MM.1S (cell line): ENCODE data around the gene ENC1.

Source experiments
- DNase-seq: peaks from one replicate; pipeline ENCODE4 v3.0.0-alpha.2; 2015
- H2AFZ ChIP-seq: fragments of 300-600 bp; sonication (generic); 2 replicates; pipeline ENCODE4 v1.6.0; 2016; ENCODE audit warnings: antibody characterized with exemption, low read length
- H3F3A ChIP-seq: fragments of 300-600 bp; sonication (generic); 2 replicates; pipeline ENCODE4 v1.6.1; 2016; ENCODE audit warnings: mild to moderate bottlenecking, antibody characterized with exemption, low read length, moderate library complexity, mixed read lengths; ENCODE audit not compliant: insufficient read depth
- H3K27ac ChIP-seq: fragments of 300-600 bp; sonication (generic); 2 replicates; pipeline ENCODE4 v1.5.1; 2016; ENCODE audit warnings: mild to moderate bottlenecking, low read length
- H3K27me3 ChIP-seq: fragments of 300-600 bp; sonication (generic); replicated peaks from 2 replicates; pipeline ENCODE4 v1.6.0; 2016; ENCODE audit warnings: low read length; ENCODE audit not compliant: insufficient read depth
- H3K36me3 ChIP-seq: fragments of 300-600 bp; sonication (generic); replicated peaks from 2 replicates; pipeline ENCODE4 v1.6.1; 2016; ENCODE audit warnings: mild to moderate bottlenecking, low read length, mixed read lengths; ENCODE audit not compliant: insufficient read depth
- H3K4me1 ChIP-seq: fragments of 300-600 bp; sonication (generic); 2 replicates; pipeline ENCODE4 v1.6.1; 2016; ENCODE audit warnings: low read length, mixed read lengths
- H3K4me2 ChIP-seq: fragments of 300-600 bp; sonication (generic); 2 replicates; pipeline ENCODE4 v1.6.0; 2016; ENCODE audit warnings: low read depth, low read length
- H3K4me3 ChIP-seq: fragments of 300-600 bp; sonication (generic); 2 replicates; pipeline ENCODE4 v1.5.1; 2016; ENCODE audit warnings: low read length, mixed read lengths
- H3K79me2 ChIP-seq: fragments of 300-600 bp; sonication (generic); 2 replicates; pipeline ENCODE4 v1.6.1; 2016; ENCODE audit warnings: mixed run types, low read length, mixed read lengths
- H3K9ac ChIP-seq: fragments of 300-600 bp; sonication (generic); 2 replicates; pipeline ENCODE4 v1.6.1; 2016; ENCODE audit warnings: low read length, mixed read lengths
- H3K9me2 ChIP-seq: fragments of 300-600 bp; sonication (generic); replicated peaks from 2 replicates; pipeline ENCODE4 v1.6.1; 2016; ENCODE audit warnings: mild to moderate bottlenecking, low read length, mixed read lengths; ENCODE audit not compliant: insufficient read depth
- H3K9me3 ChIP-seq: fragments of 300-600 bp; sonication (generic); replicated peaks from 2 replicates; pipeline ENCODE4 v1.6.1; 2016; ENCODE audit warnings: mild to moderate bottlenecking, low read length, mixed read lengths; ENCODE audit not compliant: insufficient read depth
- H4K20me1 ChIP-seq: fragments of 300-600 bp; sonication (generic); 2 replicates; pipeline ENCODE4 v1.6.1; 2016; ENCODE audit warnings: mild to moderate bottlenecking, low read length, moderate library complexity, mixed read lengths; ENCODE audit not compliant: insufficient read depth
- CTCF ChIP-seq: fragments of 300-600 bp; sonication (generic); IDR thresholded peaks from 2 replicates; pipeline ENCODE4 v1.5.1; 2016; ENCODE audit warnings: antibody characterized with exemption, low read length, mixed read lengths
- EZH2 ChIP-seq: fragments of 300-600 bp; sonication (generic); optimal IDR thresholded peaks from 2 replicates; pipeline ENCODE3; 2017; ENCODE audit warnings: low read depth, mild to moderate bottlenecking, antibody characterized with exemption, low read length, mixed read lengths
- EZH2phosphoT487 ChIP-seq: fragments of 300-600 bp; sonication (generic); IDR thresholded peaks from 2 replicates; pipeline ENCODE4 v1.6.1; 2018; ENCODE audit warnings: antibody characterized with exemption, low read length

The ENC1 gene

DNA sequence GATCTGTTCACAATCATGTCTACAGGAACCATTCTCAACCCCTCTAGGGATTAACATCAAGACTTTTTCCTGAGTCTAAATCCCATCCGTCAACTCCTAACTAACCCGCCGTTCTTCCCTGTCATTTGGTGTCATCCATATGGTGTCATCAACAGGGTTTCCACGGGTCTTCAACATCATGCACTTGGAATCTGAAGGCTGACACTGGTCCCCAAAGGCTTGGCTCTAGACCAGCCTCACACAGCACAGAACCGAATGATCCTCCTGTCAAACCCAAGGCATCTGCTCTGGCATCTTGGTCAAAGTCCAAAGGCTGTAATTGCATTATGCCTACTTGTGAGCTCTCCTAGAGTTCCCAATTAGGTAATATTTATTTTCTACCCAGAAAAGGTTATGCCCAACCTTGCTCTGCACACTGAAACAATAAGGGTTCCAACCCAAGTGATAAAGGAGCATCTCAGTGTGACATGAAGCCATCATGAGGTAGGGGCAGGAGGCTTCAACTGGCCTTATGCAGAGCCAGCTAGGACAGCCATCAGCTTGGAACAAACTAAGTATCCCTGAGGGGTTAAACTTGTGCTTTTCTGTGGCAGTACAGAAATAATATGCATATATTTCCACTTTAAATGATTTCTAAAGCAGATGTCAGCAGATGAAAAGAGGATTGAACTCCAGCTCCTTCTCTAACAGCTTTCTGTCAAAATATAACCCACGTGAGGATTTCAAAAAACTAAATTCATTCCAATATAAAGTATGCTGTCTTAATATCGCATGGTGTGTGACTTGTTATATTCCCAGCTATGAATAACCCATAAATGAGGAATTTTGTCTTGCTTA lies 13.9 kb downstream of the ENC1 start:
- H3F3A ChIP-seq = no peaks in the 10 kb centered on the region
- no peaks in the 10 kb centered on the region for H3K4me1 ChIP-seq
- no peaks in the 10 kb centered on the region for H3K27me3 ChIP-seq
- no peaks in the 10 kb centered on the region for H3K9me2 ChIP-seq
- H3K4me3 ChIP-seq = no peak overlapping the region
- no peak overlapping the region for H3K27ac ChIP-seq
- no peak overlapping the region for H3K4me2 ChIP-seq
- H3K36me3 ChIP-seq = no peaks in the 10 kb centered on the region
- H4K20me1 ChIP-seq = no peaks in the 10 kb centered on the region
- no peak overlapping the region for H2AFZ ChIP-seq
- TF ChIP-seq EZH2 (no peak), CTCF (no peak), EZH2phosphoT487 (no peak)
- no peaks in the 10 kb centered on the region for H3K79me2 ChIP-seq
- H3K9ac ChIP-seq = no peak overlapping the region
- DNase-seq = no peak
- H3K9me3 ChIP-seq = no peaks in the 10 kb centered on the region

DNA sequence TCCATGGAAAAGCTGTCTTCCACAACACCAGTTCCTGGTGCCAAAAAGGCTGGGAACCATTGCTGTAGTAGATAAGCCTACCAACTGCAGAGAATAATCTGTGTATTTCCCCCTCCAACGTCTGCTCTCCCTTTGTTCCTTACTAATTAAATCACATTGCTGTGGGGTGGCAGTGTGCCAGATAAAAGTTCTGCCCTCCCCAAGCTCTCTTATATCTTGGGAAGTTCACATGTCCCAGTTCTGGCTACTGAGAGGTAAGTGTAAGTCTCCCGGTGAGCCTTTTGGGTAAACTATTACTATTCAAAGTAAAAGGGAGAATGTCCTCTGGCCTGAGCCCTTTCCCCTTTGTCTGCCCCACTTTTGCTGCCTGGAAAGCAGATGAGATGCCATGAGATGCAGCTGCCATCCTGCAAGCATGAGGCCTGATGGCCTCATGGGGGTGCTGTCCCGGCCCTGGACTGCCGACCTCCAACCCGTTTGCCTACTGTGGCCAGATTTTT lies 14.7 kb downstream of the ENC1 start:
- Histone ChIP-seq H3K27ac (no peak overlapping the region), H3K9me2 (no peaks in the 10 kb centered on the region), H2AFZ (no peak overlapping the region), H3K4me3 (no peak overlapping the region), H3K9me3 (no peaks in the 10 kb centered on the region), H3K36me3 (no peaks in the 10 kb centered on the region), H3K79me2 (no peaks in the 10 kb centered on the region), H3K9ac (no peak overlapping the region), H3K4me1 (no peaks in the 10 kb centered on the region), H3K4me2 (no peak overlapping the region), H3F3A (no peaks in the 10 kb centered on the region), H4K20me1 (no peaks in the 10 kb centered on the region), H3K27me3 (no peaks in the 10 kb centered on the region)
- DNase-seq = no peak
- no peak for TF ChIP-seq EZH2phosphoT487
- no peak for TF ChIP-seq EZH2
- TF ChIP-seq CTCF = no peak

- no peaks in the 10 kb centered on the region for H4K20me1 ChIP-seq
- H3F3A ChIP-seq = no peaks in the 10 kb centered on the region
- H2AFZ ChIP-seq = no peak overlapping the region
- no peaks in the 10 kb centered on the region for H3K9me2 ChIP-seq
- no peaks in the 10 kb centered on the region for H3K9me3 ChIP-seq
- H3K27ac ChIP-seq = no peak overlapping the region
- H3K9ac ChIP-seq = no peak overlapping the region
- TF ChIP-seq EZH2 = no peak
- no peak for TF ChIP-seq EZH2phosphoT487
- no peak for TF ChIP-seq CTCF
- H3K4me1 ChIP-seq = no peaks in the 10 kb centered on the region
- no peak overlapping the region for H3K4me3 ChIP-seq
- H3K79me2 ChIP-seq = no peaks in the 10 kb centered on the region
- no peaks in the 10 kb centered on the region for H3K36me3 ChIP-seq
- H3K27me3 ChIP-seq = no peaks in the 10 kb centered on the region
- no peak overlapping the region for H3K4me2 ChIP-seq
- no peak for DNase-seq
These were observed 15.5 kb downstream of the ENC1 start for GRCh38 chr5:74624931-74625505.
